HEK293 (cell line): ENCODE results near the gene ADM5.

Experiments
- CTCF ChIA-PET: fragments of 350-600 bp; formaldehyde crosslinking; extraction: SDS; loops from one replicate; lab custom pipeline; 2021; ENCODE audit warnings: antibody characterized with exemption; lab: Yijun Ruan, JAX
- POLR2A ChIA-PET: fragments of 300-600 bp; formaldehyde crosslinking; extraction: SDS; loops from one replicate; lab custom pipeline; 2020; ENCODE audit warnings: antibody characterized with exemption, inconsistent platforms; lab: Yijun Ruan, JAX
- H3K27ac ChIP-seq: fragments of 200-500 bp; sonication (Bioruptor generic); 2 replicates; pipeline ENCODE4 v1.5.1; 2014; ENCODE audit warnings: low read depth, low read length, control low read depth, inconsistent platforms; ENCODE audit errors: extremely low read depth
- H3K36me3 ChIP-seq, 2 experiments: fragments of 200-500 bp in 1 of 2; sonication (Bioruptor generic) in 1 of 2; 1 replicate in 1 of 2; 2 replicates in 1 of 2; pipeline ENCODE4 v1.5.1; 2014 to 2017; ENCODE audit warnings: inconsistent platforms in 2 of 2, low read length in 2 of 2; ENCODE audit not compliant: control insufficient read depth in 2 of 2, insufficient read depth in 1 of 2
- H3K4me1 ChIP-seq: fragments of 200-500 bp; sonication (Bioruptor generic); 2 replicates; pipeline ENCODE4 v1.5.1; 2014; ENCODE audit warnings: mild to moderate bottlenecking, low read length, inconsistent platforms; ENCODE audit not compliant: control insufficient read depth, insufficient read depth
- H3K4me3 ChIP-seq: 2 replicates; pipeline ENCODE4 v1.5.1; 2011; ENCODE audit warnings: low read depth, mild to moderate bottlenecking, control low read depth, low read length, moderate library complexity
- H3K9me3 ChIP-seq: fragments of 200-500 bp; sonication (Bioruptor generic); 2 replicates; pipeline ENCODE4 v1.5.1; 2014; ENCODE audit warnings: low read depth, low read length, inconsistent platforms; ENCODE audit not compliant: control insufficient read depth, insufficient read depth
- GLIS1 ChIP-seq: fragments of 450-650 bp; formaldehyde crosslinking; IDR thresholded peaks from 2 replicates; pipeline ENCODE4 v1.5.1; 2016; ENCODE audit warnings: missing biosample characterization, missing genetic modification characterization
- INSM2 ChIP-seq: fragments of 450-650 bp; formaldehyde crosslinking; IDR thresholded peaks from 2 replicates; pipeline ENCODE4 v1.5.1; 2016; ENCODE audit warnings: missing biosample characterization, missing genetic modification characterization
- KLF16 ChIP-seq: fragments of 450-650 bp; formaldehyde crosslinking; IDR thresholded peaks from 2 replicates; pipeline ENCODE4 v1.5.1; 2017; ENCODE audit warnings: missing biosample characterization, missing genetic modification characterization
- OSR2 ChIP-seq: fragments of 450-650 bp; formaldehyde crosslinking; IDR thresholded peaks from 2 replicates; pipeline ENCODE4 v1.5.1; 2016; ENCODE audit warnings: missing biosample characterization, missing genetic modification characterization
- PATZ1 ChIP-seq: fragments of 450-650 bp; formaldehyde crosslinking; IDR thresholded peaks from 2 replicates; pipeline ENCODE4 v1.5.1; 2016; ENCODE audit warnings: missing biosample characterization, missing genetic modification characterization
- PBX3 ChIP-seq: sonication (generic); formaldehyde crosslinking; IDR thresholded peaks from 2 replicates; pipeline ENCODE4 v1.8.1; 2022; ENCODE audit warnings: mild to moderate bottlenecking, moderate library complexity, missing genetic modification reagents
- SALL2 ChIP-seq: fragments of 450-650 bp; formaldehyde crosslinking; IDR thresholded peaks from 2 replicates; pipeline ENCODE4 v1.5.0; 2017; ENCODE audit warnings: missing biosample characterization, mild to moderate bottlenecking, missing genetic modification characterization, borderline replicate concordance
- SETDB1 ChIP-seq: IDR thresholded peaks from one replicate; pipeline ENCODE4 v1.6.1; 2017; ENCODE audit warnings: mild to moderate bottlenecking, low read length, moderate library complexity, mixed read lengths; ENCODE audit not compliant: insufficient read length
- YY1 ChIP-seq: fragments of 450-650 bp; formaldehyde crosslinking; IDR thresholded peaks from 2 replicates; pipeline ENCODE4 v1.5.1; 2018; ENCODE audit warnings: missing biosample characterization, missing genetic modification characterization
- ZBTB26 ChIP-seq: fragments of 450-650 bp; formaldehyde crosslinking; optimal IDR thresholded peaks from 2 replicates; pipeline ENCODE3; 2016; ENCODE audit warnings: missing biosample characterization, mild to moderate bottlenecking, missing genetic modification characterization
- ZFHX2 ChIP-seq: fragments of 450-650 bp; formaldehyde crosslinking; conservative IDR thresholded peaks from 2 replicates; pipeline ENCODE4 v1.5.1; 2016; ENCODE audit warnings: missing biosample characterization, missing genetic modification characterization
- ZFP37 ChIP-seq: fragments of 450-650 bp; formaldehyde crosslinking; IDR thresholded peaks from 2 replicates; pipeline ENCODE4 v1.5.1; 2016; ENCODE audit warnings: missing biosample characterization, missing genetic modification characterization
- ZIC2 ChIP-seq: fragments of 450-650 bp; formaldehyde crosslinking; IDR thresholded peaks from 2 replicates; pipeline ENCODE4 v1.5.1; 2016; ENCODE audit warnings: missing biosample characterization, missing genetic modification characterization
- ZNF133 ChIP-seq: fragments of 450-650 bp; formaldehyde crosslinking; IDR thresholded peaks from 2 replicates; pipeline ENCODE4 v1.5.1; 2016; ENCODE audit warnings: missing biosample characterization, missing genetic modification characterization
- ZNF202 ChIP-seq: fragments of 450-650 bp; formaldehyde crosslinking; IDR thresholded peaks from 2 replicates; pipeline ENCODE4 v1.5.1; 2016; ENCODE audit warnings: missing biosample characterization, missing genetic modification characterization, borderline replicate concordance
- ZNF248 ChIP-seq: fragments of 450-650 bp; formaldehyde crosslinking; IDR thresholded peaks from 2 replicates; pipeline ENCODE4 v1.5.1; 2017; ENCODE audit warnings: missing biosample characterization, missing genetic modification characterization
- ZNF26 ChIP-seq: fragments of 450-650 bp; formaldehyde crosslinking; IDR thresholded peaks from 2 replicates; pipeline ENCODE4 v1.5.1; 2016; ENCODE audit warnings: missing biosample characterization, missing genetic modification characterization
- ZNF302 ChIP-seq: fragments of 450-650 bp; formaldehyde crosslinking; IDR thresholded peaks from 2 replicates; pipeline ENCODE4 v1.5.1; 2016; ENCODE audit warnings: missing biosample characterization, missing genetic modification characterization, low read depth
- ZNF341 ChIP-seq: fragments of 450-650 bp; formaldehyde crosslinking; IDR thresholded peaks from 2 replicates; pipeline ENCODE4; 2016; ENCODE audit warnings: low read depth, missing biosample characterization, missing genetic modification characterization
- ZNF37A ChIP-seq: fragments of 450-650 bp; IDR thresholded peaks from 2 replicates; pipeline ENCODE4 v1.5.1; 2018; ENCODE audit warnings: missing biosample characterization, missing genetic modification characterization
- ZNF555 ChIP-seq: fragments of 450-650 bp; formaldehyde crosslinking; conservative IDR thresholded peaks from 2 replicates; pipeline ENCODE4 v1.5.1; 2017; ENCODE audit warnings: missing biosample characterization, mild to moderate bottlenecking, missing genetic modification characterization, inconsistent platforms
- ZNF623 ChIP-seq: fragments of 450-650 bp; formaldehyde crosslinking; IDR thresholded peaks from 2 replicates; pipeline ENCODE4 v1.5.1; 2016; ENCODE audit warnings: missing biosample characterization, missing genetic modification characterization
- ZNF76 ChIP-seq: fragments of 450-650 bp; formaldehyde crosslinking; IDR thresholded peaks from 2 replicates; pipeline ENCODE4; 2016; ENCODE audit warnings: low read depth, missing biosample characterization, missing genetic modification characterization, borderline replicate concordance
- ZNF777 ChIP-seq: fragments of 450-650 bp; formaldehyde crosslinking; IDR thresholded peaks from 2 replicates; pipeline ENCODE4 v1.5.1; 2017; ENCODE audit warnings: missing biosample characterization, missing genetic modification characterization, borderline replicate concordance
- ZNF791 ChIP-seq: fragments of 450-650 bp; formaldehyde crosslinking; IDR thresholded peaks from 2 replicates; pipeline ENCODE4 v1.5.1; 2016; ENCODE audit warnings: missing biosample characterization, missing genetic modification characterization
- ZNF843 ChIP-seq: fragments of 450-650 bp; formaldehyde crosslinking; IDR thresholded peaks from 2 replicates; pipeline ENCODE4 v1.5.1; 2016; ENCODE audit warnings: missing biosample characterization, missing genetic modification characterization
- ZSCAN16 ChIP-seq: fragments of 450-650 bp; formaldehyde crosslinking; IDR thresholded peaks from 2 replicates; pipeline ENCODE4 v1.5.1; 2016; ENCODE audit warnings: missing biosample characterization, missing genetic modification characterization

Gene ADM5

GRCh38 chr19:49677231-49677900, 12.0 kb upstream of the ADM5 start, which contains the start of gene PRMT1 (continued):
- TF ChIP-seq ZNF26 (tag by site-specific recombination) (no peak), ZNF791 (tag by site-specific recombination) (no peak), KLF16 (tag by site-specific recombination) (peak; percentile 99), YY1 (tag by site-specific recombination) (peak; percentile 93; the same call in 1 of the 2 replicates), INSM2 (tag by site-specific recombination) (peak; percentile 21; the same call in 1 of the 2 replicates), ZNF202 (tag by site-specific recombination) (no peak), ZNF623 (tag by site-specific recombination) (no peak), ZNF843 (tag by site-specific recombination) (peak; percentile 81), OSR2 (no peak), ZNF248 (tag by site-specific recombination) (no peak), ZNF37A (tag by site-specific recombination) (no peak), PATZ1 (tag by site-specific recombination) (peak; percentile 100), ZIC2 (tag by site-specific recombination) (peak; percentile 14; the same call in 1 of the 2 replicates), ZNF76 (tag by site-specific recombination) (peak; percentile 78), PBX3 (no peak), ZNF777 (tag by site-specific recombination) (peak; percentile 64; the same call in 1 of the 2 replicates), GLIS1 (tag by site-specific recombination) (peak; percentile 86)

GRCh38 chr19:49677901-49678674, 11.3 kb upstream of the ADM5 start:
- Histone ChIP-seq H3K9me3 (no peaks in the 10 kb centered on the region), H3K36me3 (peaks cover 26 to 30% of the 10 kb centered on the region in 2 experiments), H3K27ac (peak overlapping the region; percentile 94), H3K4me1 (peaks cover 17% of the 10 kb centered on the region), H3K4me3 (peak overlapping the region; percentile 76)
- ChIA-PET CTCF (interaction anchor here (0.6 to 4.4 kb wide), 16 partner anchors 10 to 353 kb away, joined by 3 to 27 read pairs (median 4); partner anchors contain the start of genes BCL2L12, IRF3 and RRAS), POLR2A (interaction anchor here (0.6 to 3.8 kb wide), 5 partner anchors 16 to 251 kb away, joined by 7 to 56 read pairs (median 26); partner anchors contain the start of genes ATF5, NUP62, PRR12 and RRAS)
- TF ChIP-seq ZFP37 (tag by site-specific recombination) (no peak), ZNF302 (tag by site-specific recombination) (no peak), ZNF133 (no peak), PBX3 (no peak), ZSCAN16 (tag by site-specific recombination) (no peak), ZBTB26 (tag by site-specific recombination) (no peak), SETDB1 (no peak), ZFHX2 (tag by site-specific recombination) (peak; percentile 67), ZNF555 (tag by site-specific recombination) (no peak), SALL2 (tag by site-specific recombination) (no peak), ZNF341 (no peak)
